GM21423 (cell line): ENCODE data around the gene PDXK.

Experiments used
- ATAC-seq: cut with Tn5 transposase; IDR thresholded peaks from one replicate; pipeline ENCODE4 v1.9.1; 2021; ENCODE audit warnings: mild to moderate bottlenecking, moderate library complexity; ENCODE audit not compliant: unreplicated experiment

Gene PDXK

DNA sequence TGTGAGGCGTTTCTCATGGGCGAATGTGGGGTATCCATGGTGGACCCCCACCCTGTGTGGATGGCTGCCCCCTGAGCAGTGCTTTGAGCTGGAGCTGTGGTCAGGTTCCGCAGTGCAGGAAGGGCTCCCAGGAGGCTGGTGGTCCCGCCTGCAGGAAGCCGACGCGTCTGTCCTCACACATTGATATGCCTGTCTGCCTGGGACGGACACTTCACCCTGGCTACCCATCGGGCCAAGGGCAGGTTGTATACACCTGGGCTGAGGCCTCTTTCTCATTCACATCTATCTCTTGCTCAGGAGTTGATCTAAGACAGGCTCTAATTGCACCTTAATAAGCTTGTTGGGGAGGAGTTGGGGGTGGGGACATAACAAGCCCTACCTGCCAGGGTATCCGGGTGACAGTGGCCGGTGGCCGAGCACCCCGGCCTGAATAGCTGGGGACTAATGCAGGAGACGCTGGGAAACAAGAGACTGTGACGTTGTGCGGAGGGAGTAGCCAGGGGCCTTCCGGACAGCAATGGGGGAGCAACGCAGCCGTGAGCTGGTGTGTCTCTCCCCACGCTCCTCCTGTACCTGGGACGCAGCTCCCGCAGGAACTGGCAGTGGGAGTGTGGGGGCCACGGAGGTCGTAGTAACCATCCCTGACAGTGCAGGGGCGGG, 21.7 kb downstream of the PDXK start:
- ATAC-seq: no peak

DNA sequence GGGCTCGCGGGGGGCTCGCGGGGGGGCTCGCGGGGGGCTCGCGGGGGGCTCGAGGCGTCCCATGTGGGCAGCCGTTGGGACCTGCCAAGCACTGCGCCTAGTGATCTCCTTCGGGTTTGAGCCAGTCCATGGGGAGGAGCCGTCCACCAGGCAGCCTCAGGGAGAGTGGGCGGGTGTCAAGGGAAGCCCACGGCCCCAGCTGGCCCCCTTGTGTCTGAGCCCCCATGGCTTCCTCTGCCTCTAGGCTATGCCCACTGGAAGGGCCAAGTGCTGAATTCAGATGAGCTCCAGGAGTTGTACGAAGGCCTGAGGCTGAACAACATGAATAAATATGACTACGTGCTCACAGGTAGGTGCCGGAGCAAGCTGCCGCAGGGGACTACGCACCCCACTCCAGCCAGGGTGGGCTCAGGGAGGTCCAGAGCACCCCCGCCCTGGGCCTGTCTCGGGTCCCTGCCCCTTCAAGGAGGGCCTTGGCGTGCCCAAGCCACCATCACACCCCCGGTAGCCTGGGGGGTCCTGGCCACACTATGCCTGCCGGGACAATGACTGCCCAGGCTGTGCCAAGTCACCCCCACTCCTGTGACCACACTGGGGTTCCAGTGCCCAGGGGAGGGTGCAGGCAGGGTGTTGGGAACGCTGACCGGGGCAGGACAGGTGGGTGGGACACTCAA, 22.6 kb downstream of the PDXK start:
- no peak for ATAC-seq

DNA sequence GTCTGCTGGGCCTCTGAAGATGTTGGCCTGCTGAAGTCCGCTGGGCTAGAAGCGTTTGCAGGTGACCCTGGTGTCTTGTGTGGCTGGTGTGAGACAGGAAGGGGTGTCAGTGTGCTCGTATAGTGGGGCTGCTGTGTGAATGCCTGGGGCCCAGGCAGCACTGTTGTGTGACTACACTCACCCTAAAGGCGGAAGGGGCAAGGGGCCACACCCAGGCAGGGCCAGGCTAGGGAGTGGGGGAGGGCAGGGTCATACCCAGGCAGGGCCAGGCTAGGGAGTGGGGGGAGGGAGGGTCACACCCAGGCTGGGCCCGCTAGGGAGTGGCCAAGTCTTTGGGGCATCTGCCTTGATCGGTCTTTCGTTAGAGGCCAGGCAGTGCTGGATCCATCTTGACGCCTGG, 25.0 kb downstream of the PDXK start:
- ATAC-seq: no peak

DNA sequence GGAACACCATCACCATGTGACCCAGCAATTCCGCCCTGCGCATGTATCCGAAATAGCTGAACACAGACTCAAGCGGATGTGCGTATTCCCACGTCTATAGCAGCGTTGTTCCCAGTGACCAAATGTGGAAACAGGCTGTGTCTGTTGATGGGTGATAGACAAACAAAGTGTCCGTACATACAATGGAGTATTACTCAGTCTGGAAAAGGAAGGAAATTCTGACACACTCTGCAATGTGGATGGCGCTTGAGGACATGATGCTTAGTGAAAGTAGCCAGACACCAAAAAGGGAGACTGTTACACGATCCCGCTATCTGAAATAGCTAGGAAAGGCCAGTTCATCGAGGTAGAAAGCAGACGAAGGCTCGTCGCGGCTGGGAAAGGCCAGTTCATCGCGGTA, 25.8 kb downstream of the PDXK start:
- no peak for ATAC-seq

DNA sequence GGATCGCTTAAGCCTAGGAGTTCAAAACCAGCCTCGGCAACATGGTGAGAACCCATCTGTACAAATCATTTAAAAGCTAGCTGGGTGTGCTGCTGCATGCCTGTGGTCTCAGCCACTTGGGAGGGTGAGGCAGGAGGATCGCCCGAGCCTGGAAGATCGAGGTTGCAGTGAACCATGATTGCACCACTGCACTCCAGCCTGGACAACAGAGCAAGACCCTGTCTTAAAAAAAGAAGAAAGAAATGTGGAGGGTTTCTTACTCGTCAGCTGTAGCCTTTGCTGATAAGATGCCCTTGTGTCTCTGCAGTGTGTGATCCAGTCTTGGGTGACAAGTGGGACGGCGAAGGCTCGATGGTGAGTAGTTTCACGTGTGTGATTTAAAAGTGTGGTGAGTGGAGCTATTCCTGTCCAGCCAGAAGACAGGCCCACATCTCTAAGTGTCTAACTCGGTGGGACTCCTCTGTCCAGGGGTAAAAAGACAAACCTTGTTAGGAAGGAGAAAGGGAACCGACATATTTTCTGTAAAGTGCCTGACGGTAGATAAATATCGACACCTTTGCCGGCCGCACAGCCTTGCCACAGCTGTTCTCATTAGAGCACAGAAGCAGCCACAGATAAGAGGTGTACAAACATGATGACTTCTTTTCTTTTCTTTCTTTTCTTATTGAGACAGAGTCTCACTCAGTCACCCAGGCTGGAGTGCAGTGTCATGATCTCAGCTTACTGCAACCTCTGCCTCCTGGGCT, 27.0 kb downstream of the PDXK start:
- ATAC-seq: no peak

DNA sequence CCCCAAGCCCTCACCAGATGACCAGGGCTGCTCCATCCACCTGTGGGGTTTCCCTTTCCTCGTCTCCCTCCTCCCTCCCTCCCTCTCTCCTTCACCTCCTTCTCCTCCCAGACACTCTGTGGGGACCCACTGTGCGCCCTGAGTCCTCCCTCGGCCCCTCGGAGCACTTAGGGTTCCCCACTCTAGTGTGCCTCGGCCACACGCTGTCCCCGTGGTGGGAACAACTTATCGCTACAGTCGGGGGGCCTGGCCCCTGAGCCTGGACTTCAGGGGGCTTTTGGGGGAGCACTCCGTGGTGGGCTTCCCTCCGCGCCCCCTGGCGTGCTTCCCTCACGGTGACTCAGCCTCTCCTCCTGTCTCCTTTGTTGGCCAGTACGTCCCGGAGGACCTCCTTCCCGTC, 29.7 kb downstream of the PDXK start:
- no peak for ATAC-seq

DNA sequence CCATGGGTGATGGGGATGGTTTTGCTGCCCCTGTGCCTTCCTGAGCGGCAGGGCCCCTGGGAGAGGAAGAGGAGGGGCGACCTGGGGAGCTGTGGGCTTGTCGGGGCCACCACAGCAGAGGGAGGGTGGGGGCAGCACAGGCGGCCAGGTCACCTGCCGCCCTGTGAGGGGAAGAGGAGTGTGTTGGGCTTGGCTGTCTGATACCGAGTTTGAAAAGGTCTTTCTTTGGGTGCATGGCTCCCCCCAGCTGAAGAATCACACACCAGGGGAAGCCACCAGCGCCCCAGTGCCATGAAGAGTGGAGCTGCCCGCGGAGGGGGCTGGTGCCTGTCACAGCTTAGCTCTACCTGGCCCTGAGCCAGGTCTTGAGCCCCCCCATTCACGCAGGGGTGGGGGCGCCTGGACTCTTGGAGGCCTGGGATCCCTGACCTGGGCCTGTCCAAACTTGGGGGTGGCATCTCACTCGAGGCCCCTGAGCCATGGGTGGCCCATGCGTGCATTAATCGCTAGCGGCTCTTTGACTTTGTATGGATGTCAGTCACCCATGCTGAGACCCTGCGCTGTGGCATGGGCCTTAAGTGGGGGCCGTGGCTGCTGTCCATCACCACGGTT, 30.8 kb downstream of the PDXK start:
- ATAC-seq: no peak

DNA sequence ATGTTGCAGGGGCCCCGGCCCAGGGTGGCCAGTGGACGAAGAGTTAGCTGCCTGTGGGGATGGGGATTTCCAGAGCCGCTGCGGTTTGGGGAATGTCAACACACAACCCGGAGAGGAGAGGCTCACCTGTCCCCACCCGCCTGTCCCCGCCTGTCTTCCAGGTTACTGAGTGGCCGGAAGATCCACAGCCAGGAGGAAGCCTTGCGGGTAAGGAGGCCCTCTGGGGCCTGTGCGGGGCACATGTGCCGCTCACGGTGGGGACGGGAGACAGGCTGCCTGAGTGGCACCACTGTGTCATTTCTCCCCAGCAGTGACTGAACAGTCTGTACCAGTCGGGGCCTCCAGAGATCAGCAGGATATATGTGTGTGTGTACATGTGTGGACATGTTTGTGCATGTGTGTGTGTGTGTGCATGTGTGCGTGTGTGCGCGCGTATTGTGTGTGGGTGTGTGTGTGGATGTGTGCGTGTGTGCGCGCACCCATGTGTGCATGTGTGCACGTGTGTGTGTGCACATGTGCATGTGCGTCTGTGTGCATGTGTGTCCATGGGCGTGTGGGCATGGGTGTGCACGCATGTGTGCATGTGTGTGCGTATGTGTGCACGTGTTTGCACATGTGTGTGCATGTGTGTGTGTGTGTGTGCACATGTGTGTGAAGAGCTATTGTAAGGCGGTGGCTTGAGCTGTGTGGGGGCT, 31.6 kb downstream of the PDXK start:
- ATAC-seq: no peak

DNA sequence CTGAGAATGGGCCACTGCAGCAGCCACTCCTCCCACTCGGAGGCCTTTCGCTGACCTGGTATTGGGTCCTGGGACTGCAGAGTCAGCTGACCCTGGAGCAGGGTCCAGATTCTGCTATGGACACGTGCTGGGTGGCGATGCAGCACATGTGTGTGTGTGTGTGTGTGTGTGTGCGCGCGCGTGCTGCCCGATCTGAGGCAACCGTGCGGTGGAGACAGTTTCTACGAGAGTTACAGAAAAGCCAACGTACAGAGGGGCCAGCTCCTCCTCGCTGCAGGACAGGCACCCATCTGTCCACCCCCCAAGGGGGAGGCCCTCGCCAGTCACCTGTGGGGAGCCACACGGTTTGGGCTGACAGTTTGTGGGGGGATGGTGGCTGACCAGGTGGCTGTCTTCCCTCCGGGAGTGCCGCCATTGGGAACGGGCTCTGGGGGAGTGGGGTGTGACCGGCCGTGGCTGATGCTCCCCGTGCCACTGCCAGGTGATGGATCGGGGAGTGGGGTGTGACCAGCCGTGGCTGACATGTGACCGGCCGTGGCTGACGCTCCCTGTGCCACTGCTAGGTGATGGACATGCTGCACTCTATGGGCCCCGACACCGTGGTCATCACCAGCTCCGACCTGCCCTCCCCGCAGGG, 33.1 kb downstream of the PDXK start:
- ATAC-seq: no peak

DNA sequence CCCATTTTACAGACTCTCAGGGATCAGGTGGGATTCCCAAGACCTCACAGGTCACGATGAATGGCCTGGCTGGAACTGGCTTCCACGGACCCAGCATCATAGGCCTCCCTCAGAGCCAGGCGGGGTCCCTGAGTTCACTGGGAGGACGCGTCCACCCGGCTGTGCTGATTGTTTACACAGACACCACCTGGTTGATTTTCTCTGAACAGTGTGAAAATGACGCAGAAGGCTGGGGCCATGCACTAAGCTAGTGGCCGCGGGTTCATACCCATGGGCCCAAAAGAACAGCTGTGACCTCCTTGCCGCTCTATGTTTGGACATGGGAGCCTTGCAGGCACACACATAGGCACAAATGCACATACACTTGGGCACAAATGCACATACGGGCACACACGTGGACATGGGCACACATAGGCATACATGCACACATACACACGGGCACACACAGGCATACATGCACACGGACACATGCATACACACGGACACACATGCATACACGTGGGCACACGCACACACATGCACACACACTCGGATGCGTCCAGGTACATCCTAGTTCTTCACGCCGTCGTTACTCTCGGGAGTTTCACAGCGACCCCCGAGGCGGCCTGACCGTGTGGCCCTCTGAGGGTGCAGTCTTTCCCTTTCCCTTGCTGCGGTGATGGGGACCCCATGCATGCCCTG, 34.0 kb downstream of the PDXK start:
- ATAC-seq: no peak

DNA sequence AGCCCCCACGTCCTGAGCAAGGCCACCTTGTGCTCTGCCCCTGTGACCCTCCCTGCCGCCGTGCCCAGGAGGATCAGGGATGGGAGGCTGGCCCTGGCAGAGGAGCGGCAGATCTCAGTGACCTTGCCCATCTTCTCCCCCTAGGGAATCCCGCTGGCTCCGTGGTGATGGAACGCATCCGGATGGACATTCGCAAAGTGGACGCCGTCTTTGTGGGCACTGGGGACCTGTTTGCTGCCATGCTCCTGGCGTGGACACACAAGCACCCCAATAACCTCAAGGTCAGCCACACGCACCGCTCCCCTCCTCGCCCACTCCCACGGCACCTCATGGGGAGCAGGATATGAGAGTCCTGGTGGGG, 34.5 kb downstream of the PDXK start:
- no peak for ATAC-seq

DNA sequence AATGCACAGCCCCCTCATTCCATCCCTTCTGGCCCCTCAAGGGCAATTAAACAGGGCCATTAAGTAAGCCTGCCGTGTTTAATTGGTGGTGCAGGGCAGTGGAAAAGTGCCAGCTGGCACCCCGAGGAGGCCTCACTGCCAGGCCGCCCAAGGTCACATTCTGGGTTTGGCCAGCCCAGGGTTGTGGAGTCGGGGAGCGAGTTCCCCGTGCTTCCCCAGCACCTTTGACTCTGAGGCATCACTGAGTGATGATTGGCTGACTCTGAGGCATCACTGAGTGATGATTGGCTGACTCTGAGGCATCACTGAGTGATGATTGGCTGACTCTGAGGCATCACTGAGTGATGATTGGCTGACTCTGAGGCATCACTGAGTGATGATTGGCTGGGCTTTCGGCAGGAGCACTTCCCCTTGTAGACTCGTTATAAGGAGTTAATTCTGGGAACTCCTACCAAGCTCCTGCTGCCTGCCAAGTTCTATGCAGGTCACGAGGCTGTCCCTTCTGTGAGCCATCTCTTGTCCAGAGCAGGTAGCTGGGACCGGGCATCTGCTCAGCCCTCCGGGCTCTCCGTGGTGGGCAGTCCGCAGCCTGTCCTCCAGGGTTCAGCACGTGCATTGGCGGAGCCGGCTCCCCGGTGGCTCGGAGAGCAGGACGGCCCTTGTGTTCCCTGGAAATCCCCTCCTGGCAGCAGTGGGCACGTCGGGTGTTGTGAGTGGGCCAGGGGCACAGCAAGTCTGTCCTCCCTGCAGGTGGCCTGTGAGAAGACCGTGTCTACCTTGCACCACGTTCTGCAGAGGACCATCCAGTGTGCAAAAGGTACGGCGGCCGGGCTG, 36.2 kb downstream of the PDXK start:
- ATAC-seq: no peak

DNA sequence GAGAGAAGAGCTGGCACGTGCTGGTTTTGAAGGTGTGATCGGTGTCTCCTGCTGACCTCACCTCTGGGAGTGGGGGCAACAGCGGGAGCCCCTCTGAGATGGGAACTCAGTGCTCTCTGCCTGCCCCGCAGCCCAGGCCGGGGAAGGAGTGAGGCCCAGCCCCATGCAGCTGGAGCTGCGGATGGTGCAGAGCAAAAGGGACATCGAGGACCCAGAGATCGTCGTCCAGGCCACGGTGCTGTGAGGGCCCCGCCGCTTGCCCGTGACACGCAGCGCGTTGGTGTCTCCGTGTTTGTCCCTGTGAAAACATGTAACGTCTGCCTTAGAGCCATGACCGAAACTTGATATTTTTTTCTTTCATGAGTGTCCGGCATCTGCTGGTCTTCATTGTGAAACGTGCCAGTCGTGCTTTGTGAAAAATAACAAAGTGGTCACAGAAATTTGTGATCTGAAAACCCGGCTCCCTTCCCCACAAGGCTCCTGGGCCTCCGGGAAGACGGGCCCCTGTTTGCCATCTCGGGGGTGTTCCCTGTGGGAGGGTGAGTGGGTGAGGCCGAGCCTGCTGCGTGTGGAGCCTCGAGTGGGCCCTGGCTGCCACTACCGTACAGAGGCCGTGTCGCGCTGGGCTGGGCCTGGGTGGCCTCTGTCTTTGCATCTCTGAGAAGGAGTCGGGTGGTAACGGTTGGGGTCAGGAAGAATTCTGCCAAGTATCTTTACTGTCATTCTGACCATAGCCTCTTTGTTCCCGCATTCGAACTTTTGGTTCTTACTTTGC, 37.1 kb downstream of the PDXK start:
- no peak for ATAC-seq

DNA sequence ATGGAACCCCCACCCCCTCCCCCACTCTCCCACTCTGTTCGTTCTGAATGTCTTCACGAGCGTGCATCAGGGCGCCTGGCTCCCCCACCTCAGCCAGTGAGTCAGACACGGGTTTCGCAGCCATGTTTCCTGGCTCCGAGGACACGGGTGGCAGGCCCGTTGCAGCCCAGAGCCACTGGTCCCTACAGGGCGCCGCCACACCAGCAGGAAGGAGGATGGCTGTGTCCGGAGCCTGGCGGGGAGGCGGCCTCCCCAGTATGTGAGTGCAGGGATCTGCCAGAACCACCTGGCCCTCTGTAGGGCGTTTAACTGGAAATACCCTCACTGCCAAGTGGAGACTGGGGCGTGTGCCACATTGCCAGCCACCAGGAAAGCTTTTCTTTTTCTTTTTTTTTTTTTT, 38.7 kb downstream of the PDXK start:
- ATAC-seq: no peak

DNA sequence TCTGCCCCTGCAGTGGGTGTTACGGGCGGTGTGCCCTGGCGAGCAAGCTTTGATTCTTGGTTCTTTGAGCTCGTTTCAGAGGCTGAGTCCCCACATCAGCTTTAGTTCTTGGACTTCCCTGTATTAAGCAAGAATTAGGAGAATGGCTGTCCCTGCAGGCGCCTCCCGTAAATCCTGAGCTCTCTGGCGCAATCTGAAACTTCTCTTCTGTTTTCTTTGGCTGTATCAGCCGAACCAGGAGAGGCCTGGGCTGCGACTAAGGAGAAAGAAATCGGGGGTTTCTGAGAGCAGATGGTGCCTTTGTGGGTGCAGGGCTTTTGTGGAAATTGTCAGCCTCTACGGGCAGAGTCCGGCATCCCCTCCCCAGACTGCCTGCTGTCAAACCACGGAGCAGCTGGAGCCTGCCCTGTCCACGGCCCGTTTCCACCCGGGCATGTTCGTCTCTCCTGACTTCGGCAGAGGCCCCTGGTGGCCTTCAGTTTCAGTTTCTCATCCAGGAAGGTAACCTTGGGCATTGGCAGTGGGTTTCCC, 39.2 kb downstream of the PDXK start:
- ATAC-seq: no peak

DNA sequence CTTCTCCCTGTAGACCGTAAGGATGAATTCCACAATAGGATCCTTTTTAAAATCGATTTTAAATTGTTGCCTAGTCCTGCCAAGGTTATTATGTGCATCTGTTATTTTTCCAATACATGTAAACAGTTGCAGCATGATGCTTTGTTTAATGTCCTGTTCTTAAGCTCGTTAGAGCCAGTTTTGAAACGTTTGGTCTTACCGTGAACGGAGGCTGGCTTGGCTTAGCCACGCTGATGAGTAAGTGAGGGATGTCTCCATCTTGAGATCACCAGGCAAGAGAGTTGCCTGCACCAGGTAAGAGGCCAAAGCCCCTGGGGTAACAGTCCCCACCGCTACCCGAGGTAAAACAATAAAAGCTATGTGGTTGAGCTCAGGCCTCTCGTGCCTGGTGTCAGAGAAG, 39.9 kb downstream of the PDXK start:
- no peak for ATAC-seq

DNA sequence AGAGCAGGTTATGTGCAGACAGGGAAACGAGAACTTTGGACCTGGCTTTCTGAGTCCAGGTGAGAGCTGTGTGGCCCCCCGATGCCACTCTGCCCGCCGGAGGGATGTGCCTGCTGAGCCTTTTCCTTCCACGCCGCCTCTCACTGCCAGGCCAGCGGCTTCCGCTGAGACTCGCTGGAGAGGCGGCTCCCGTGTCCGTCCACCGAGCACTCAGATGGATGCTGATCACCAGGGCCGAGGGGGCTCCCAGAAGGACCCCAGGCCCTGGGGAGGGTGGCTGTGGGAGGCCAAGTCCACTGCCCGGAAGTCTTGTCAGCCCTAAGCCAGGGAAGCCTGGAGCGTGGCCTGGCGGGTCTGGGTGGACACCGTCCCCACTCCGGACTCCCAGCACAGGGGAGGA, 40.7 kb downstream of the PDXK start:
- ATAC-seq: no peak

DNA sequence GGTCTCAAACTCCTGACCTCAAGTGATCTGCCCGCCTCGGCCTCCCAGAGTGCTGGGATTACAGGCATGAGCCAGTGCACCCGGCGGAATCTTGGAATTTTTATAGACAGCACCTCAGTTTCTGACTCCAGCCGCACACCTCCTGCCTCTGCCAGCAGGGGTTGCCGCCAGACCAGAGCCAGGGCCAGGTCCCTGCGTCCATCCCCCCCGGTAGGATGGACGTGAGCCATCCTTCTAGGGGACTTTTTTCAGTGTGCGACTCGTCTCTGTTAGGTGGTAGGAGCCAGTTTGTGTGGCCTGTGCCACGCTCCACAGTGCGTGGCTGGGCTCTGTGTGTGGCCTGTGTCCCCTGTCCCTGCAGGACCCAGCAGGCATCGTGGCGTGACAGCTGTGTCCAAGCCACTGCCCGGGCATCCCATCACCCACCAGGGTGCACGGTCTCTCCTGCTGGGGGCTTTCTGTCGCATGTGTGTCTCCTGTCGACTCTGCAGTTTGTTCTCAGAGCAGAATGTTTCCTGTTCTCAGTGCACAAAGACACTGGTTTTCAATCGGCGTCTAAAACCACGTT, 41.5 kb downstream of the PDXK start:
- no peak for ATAC-seq
